ENCODE measurements around the gene KPNA3. TPM values are rescaled to one million over a fixed set of nuclear protein-coding genes. Genes with fewer than 3 reads are reported as not detected.

Gene KPNA3
- total and polyA plus RNA-seq, 9 donors: 9.1 to 30.9 (median 19.6) TPM

GRCh38 chr13:49756263-49756662 is 36.2 kb downstream of the KPNA3 start:
- Histone ChIP-seq H3K4me3 (no peak overlapping the region), H3K36me3 (no peaks in the 10 kb centered on the region), H3K27ac (no peak overlapping the region), H3K27me3 (no peaks in the 10 kb centered on the region), H3K4me1 (ENCODE audit: insufficient read depth) (no peaks in the 10 kb centered on the region), H3K9me3 (no peaks in the 10 kb centered on the region)
- TF ChIP-seq, protein P1, sequence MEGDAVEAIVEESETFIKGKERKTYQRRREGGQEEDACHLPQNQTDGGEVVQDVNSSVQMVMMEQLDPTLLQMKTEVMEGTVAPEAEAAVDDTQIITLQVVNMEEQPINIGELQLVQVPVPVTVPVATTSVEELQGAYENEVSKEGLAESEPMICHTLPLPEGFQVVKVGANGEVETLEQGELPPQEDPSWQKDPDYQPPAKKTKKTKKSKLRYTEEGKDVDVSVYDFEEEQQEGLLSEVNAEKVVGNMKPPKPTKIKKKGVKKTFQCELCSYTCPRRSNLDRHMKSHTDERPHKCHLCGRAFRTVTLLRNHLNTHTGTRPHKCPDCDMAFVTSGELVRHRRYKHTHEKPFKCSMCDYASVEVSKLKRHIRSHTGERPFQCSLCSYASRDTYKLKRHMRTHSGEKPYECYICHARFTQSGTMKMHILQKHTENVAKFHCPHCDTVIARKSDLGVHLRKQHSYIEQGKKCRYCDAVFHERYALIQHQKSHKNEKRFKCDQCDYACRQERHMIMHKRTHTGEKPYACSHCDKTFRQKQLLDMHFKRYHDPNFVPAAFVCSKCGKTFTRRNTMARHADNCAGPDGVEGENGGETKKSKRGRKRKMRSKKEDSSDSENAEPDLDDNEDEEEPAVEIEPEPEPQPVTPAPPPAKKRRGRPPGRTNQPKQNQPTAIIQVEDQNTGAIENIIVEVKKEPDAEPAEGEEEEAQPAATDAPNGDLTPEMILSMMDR (IDR thresholded peaks at IDR 0.05): no peak
- TF ChIP-seq POLR2A (IDR thresholded peaks at IDR 0.05): no peak
- no peak for TF ChIP-seq EP300 (IDR thresholded peaks at IDR 0.05)
- DNase-seq: no peak
- intact Hi-C loops (cut with DNase I): no loop called here
- WGBS, 3 donors: 63 to 76% (median 75%) methylated on average over 2 of the region's 2 CpGs

GRCh38 chr13:49754146-49754545 is 38.3 kb downstream of the KPNA3 start:
- DNase-seq: no peak
- TF ChIP-seq, protein P1 (IDR thresholded peaks at IDR 0.05): no peak
- no peak for TF ChIP-seq POLR2A (IDR thresholded peaks at IDR 0.05)
- TF ChIP-seq EP300 (IDR thresholded peaks at IDR 0.05): no peak
- no peaks in the 10 kb centered on the region for H3K9me3 ChIP-seq

GRCh38 chr13:49749848-49750247 is 42.6 kb downstream of the KPNA3 start:
- TF ChIP-seq POLR2A (IDR thresholded peaks at IDR 0.05): no peak
- Histone ChIP-seq H3K4me1 (ENCODE audit: insufficient read depth) (no peaks in the 10 kb centered on the region), H3K27ac (no peak overlapping the region), H3K27me3 (no peaks in the 10 kb centered on the region), H3K4me3 (no peak overlapping the region), H3K9me3 (no peaks in the 10 kb centered on the region), H3K36me3 (no peaks in the 10 kb centered on the region)
- no peak for DNase-seq
- WGBS, 3 donors: 97 to 98% (median 97%) methylated on average over 2 of the region's 2 CpGs
- intact Hi-C loops (cut with DNase I): no loop called here

More at GRCh38 chr13:49754146-49754545, 38.3 kb downstream of the KPNA3 start:
- H3K4me1 ChIP-seq (ENCODE audit: insufficient read depth): no peaks in the 10 kb centered on the region
- no peak overlapping the region for H3K4me3 ChIP-seq
- H3K27me3 ChIP-seq: no peaks in the 10 kb centered on the region
- no peak overlapping the region for H3K27ac ChIP-seq
- WGBS, 3 donors: 95 to 97% (median 96%) methylated on average over 4 of the region's 4 CpGs
- H3K36me3 ChIP-seq: no peaks in the 10 kb centered on the region
- intact Hi-C loops (cut with DNase I): no loop called here

GRCh38 chr13:49746111-49746510 is 46.4 kb downstream of the KPNA3 start:
- no peaks in the 10 kb centered on the region for H3K9me3 ChIP-seq
- H3K27me3 ChIP-seq: no peaks in the 10 kb centered on the region
- DNase-seq: no peak
- 35 to 49% (median 47%) methylated on average over 5 of the region's 5 CpGs for WGBS, 3 donors
- TF ChIP-seq EP300 (IDR thresholded peaks at IDR 0.05) (no peak), POLR2A (IDR thresholded peaks at IDR 0.05) (no peak)
- TF ChIP-seq, protein P1 (IDR thresholded peaks at IDR 0.05): no peak
- no peaks in the 10 kb centered on the region for H3K36me3 ChIP-seq
- H3K4me3 ChIP-seq: no peak overlapping the region
- no peaks in the 10 kb centered on the region for H3K4me1 ChIP-seq (ENCODE audit: insufficient read depth)
- intact Hi-C loops (cut with DNase I): no loop called here
- no peak overlapping the region for H3K27ac ChIP-seq

GRCh38 chr13:49740870-49741269 is 51.6 kb downstream of the KPNA3 start:
- DNase-seq: no peak
- H3K9me3 ChIP-seq: no peaks in the 10 kb centered on the region
- intact Hi-C loops (cut with DNase I): no loop called here
- H3K4me1 ChIP-seq (ENCODE audit: insufficient read depth): no peaks in the 10 kb centered on the region
- no peak overlapping the region for H3K27ac ChIP-seq
- WGBS, 3 donors: 87 to 93% (median 88%) methylated on average over 2 of the region's 2 CpGs
- TF ChIP-seq, protein P1 (IDR thresholded peaks at IDR 0.05): no peak
- TF ChIP-seq EP300 (IDR thresholded peaks at IDR 0.05) (no peak), POLR2A (IDR thresholded peaks at IDR 0.05) (no peak)
- no peak overlapping the region for H3K4me3 ChIP-seq
- H3K36me3 ChIP-seq: no peaks in the 10 kb centered on the region
- H3K27me3 ChIP-seq: no peaks in the 10 kb centered on the region

All from ovary (tissue), 9 donors.